K562 treated with DMSO at 1 percent for 24 hours (cell line): ENCODE data around the gene SEC61G. TPM values are rescaled to one million over a fixed set of nuclear protein-coding genes. Genes with fewer than 3 reads are reported as not detected.

Source experiments
- total RNA-seq: library from RNA; unstranded; fragments of 300-600 nt; gene quantifications from 2 replicates; pipeline ENCODE4 v1.2.3, GENCODE V29; 2022; ENCODE audit warnings: low read depth; ENCODE audit not compliant: insufficient read depth

Gene SEC61G
- total RNA-seq: 242 and 269 TPM in 2 replicates

GRCh38 chr7:54758702-54759592, at the start of gene SEC61G:
TSS of gene SEC61G (minus strand) at chr7:54759211. CDS start at chr7:54757588, 1,623 bp downstream.

Other genes with a start within 250 kb of the SEC61G start
- gene VSTM2A, start 216.8 kb downstream of the SEC61G start, total RNA-seq: not detected in 2 replicates